ENCODE data around the gene PCDHGB2.
A peak's percentile ranks its signal among the peaks of the same experiment; 100 is the strongest.
"Not testable (repeated sequence)": the region's sequence is repeated elsewhere in the genome, so short reads cannot be mapped to it uniquely, and the experiment has no call there.

The PCDHGB2 gene

DNA sequence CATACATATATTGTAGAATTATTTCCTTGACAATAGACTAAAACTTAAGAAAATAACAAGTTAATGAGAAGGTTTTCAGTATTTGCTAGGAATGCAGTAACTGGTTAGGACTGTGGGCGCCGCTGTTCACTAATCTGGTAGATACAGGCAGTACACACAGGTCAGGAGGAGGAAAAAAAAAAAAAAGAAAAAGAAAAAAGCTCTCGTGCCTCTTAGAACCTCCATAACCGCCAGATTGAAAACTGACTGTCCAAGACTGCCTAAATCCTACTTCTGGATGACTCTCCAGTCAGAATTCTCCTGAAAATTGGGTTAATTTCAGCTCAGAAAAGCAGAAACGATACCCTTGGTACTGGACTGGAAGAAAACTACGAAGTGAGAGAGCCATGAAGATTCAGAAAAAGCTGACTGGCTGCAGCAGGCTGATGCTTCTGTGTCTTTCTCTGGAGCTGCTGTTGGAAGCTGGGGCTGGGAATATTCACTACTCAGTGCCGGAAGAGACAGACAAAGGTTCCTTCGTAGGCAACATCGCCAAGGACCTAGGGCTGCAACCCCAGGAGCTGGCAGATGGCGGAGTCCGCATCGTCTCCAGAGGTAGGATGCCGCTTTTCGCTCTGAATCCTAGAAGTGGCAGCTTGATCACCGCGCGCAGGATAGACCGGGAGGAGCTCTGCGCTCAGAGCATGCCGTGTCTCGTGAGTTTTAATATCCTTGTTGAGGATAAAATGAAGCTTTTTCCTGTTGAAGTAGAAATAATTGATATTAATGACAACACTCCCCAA, 29.3 kb upstream of the PCDHGB2 start, which contains the start of gene PCDHGA1:
Gene PCDHGA1 (plus strand): TSS at position 216 of the 782 bp plus-strand sequence.
- peaks cover 2 to 4% of the 10 kb centered on the region in 2 donors for H3K27me3 ChIP-seq (ENCODE audit: control insufficient read depth in 1 of 2, insufficient read depth in 2 of 2, low read length in 2 of 2)
- peak within 1 kb of the TSS; percentile 7 to 8 for H3K4me3 ChIP-seq (ENCODE audit: low read length in 2 of 2)
- no peak within 1 kb of the TSS for H3K9ac ChIP-seq (ENCODE audit: low read length in 2 of 2)
- no peak within 1 kb of the TSS for H3K27ac ChIP-seq (ENCODE audit: low read length)
- peaks cover 2 to 4% of the 10 kb centered on the region in 2 donors for H3K36me3 ChIP-seq (ENCODE audit: control insufficient read depth in 2 of 2, insufficient read depth in 2 of 2, low read length in 2 of 2)
- peaks cover 40 to 54% of the 10 kb centered on the region in 2 donors for H3K9me3 ChIP-seq (ENCODE audit: control insufficient read depth in 2 of 2, low read length in 2 of 2)
- no peaks in the 10 kb centered on the region for H3K4me1 ChIP-seq (ENCODE audit: control insufficient read depth, insufficient read depth, low read length)

GRCh38 chr5:141332571-141332970, 27.2 kb upstream of the PCDHGB2 start:
- H3K27ac ChIP-seq (ENCODE audit: low read length); H3K27me3 ChIP-seq (ENCODE audit: control insufficient read depth in 1 of 2, insufficient read depth in 2 of 2, low read length in 2 of 2); H3K4me3 ChIP-seq (ENCODE audit: low read length in 2 of 2); H3K4me1 ChIP-seq (ENCODE audit: control insufficient read depth, insufficient read depth, low read length); H3K9ac ChIP-seq (ENCODE audit: low read length in 2 of 2); H3K36me3 ChIP-seq (ENCODE audit: control insufficient read depth in 2 of 2, insufficient read depth in 2 of 2, low read length in 2 of 2): not testable (repeated sequence)
- peaks cover 45 to 49% of the 10 kb centered on the region in 2 donors for H3K9me3 ChIP-seq (ENCODE audit: control insufficient read depth in 2 of 2, low read length in 2 of 2)

GRCh38 chr5:141338538-141339306, 21.1 kb upstream of the PCDHGB2 start, which contains the start of gene PCDHGA2:
Gene PCDHGA2 (plus strand): TSS chr5:141338760.
- H3K4me3 ChIP-seq (ENCODE audit: low read length in 2 of 2) = peak within 1 kb of the TSS; percentile 50 to 60

GRCh38 chr5:141340781-141341354, 18.9 kb upstream of the PCDHGB2 start:
- not testable (repeated sequence) for H3K9ac ChIP-seq (ENCODE audit: low read length in 2 of 2); H3K4me3 ChIP-seq (ENCODE audit: low read length in 2 of 2); H3K36me3 ChIP-seq (ENCODE audit: control insufficient read depth in 2 of 2, insufficient read depth in 2 of 2, low read length in 2 of 2); H3K27ac ChIP-seq (ENCODE audit: low read length); H3K4me1 ChIP-seq (ENCODE audit: control insufficient read depth, insufficient read depth, low read length); H3K27me3 ChIP-seq (ENCODE audit: control insufficient read depth in 1 of 2, insufficient read depth in 2 of 2, low read length in 2 of 2)
- peaks cover 55 to 56% of the 10 kb centered on the region in 2 donors for H3K9me3 ChIP-seq (ENCODE audit: control insufficient read depth in 2 of 2, low read length in 2 of 2)

More at GRCh38 chr5:141338538-141339306, 21.1 kb upstream of the PCDHGB2 start, which contains the start of gene PCDHGA2:
- no peak within 1 kb of the TSS for H3K9ac ChIP-seq (ENCODE audit: low read length in 2 of 2)
- H3K27ac ChIP-seq (ENCODE audit: low read length) = no peak within 1 kb of the TSS
- peaks cover 41 to 50% of the 10 kb centered on the region in 2 donors for H3K9me3 ChIP-seq (ENCODE audit: control insufficient read depth in 2 of 2, low read length in 2 of 2)
- H3K27me3 ChIP-seq (ENCODE audit: control insufficient read depth in 1 of 2, insufficient read depth in 2 of 2, low read length in 2 of 2) = no peaks in the 10 kb centered on the region
- no peaks in the 10 kb centered on the region for H3K36me3 ChIP-seq (ENCODE audit: control insufficient read depth in 2 of 2, insufficient read depth in 2 of 2, low read length in 2 of 2)
- H3K4me1 ChIP-seq (ENCODE audit: control insufficient read depth, insufficient read depth, low read length) = no peaks in the 10 kb centered on the region

GRCh38 chr5:141342773-141343172, 17.0 kb upstream of the PCDHGB2 start:
- H3K27ac ChIP-seq (ENCODE audit: low read length) = no peak overlapping the region
- no peak overlapping the region for H3K9ac ChIP-seq (ENCODE audit: low read length in 2 of 2)
- peaks cover 0 to 4% of the 10 kb centered on the region in 2 donors for H3K27me3 ChIP-seq (ENCODE audit: control insufficient read depth in 1 of 2, insufficient read depth in 2 of 2, low read length in 2 of 2)
- H3K36me3 ChIP-seq (ENCODE audit: control insufficient read depth in 2 of 2, insufficient read depth in 2 of 2, low read length in 2 of 2) = no peaks in the 10 kb centered on the region
- no peak overlapping the region for H3K4me3 ChIP-seq (ENCODE audit: low read length in 2 of 2)
- H3K9me3 ChIP-seq (ENCODE audit: control insufficient read depth in 2 of 2, low read length in 2 of 2) = peaks cover 52 to 59% of the 10 kb centered on the region in 2 donors
- H3K4me1 ChIP-seq (ENCODE audit: control insufficient read depth, insufficient read depth, low read length) = no peaks in the 10 kb centered on the region

DNA sequence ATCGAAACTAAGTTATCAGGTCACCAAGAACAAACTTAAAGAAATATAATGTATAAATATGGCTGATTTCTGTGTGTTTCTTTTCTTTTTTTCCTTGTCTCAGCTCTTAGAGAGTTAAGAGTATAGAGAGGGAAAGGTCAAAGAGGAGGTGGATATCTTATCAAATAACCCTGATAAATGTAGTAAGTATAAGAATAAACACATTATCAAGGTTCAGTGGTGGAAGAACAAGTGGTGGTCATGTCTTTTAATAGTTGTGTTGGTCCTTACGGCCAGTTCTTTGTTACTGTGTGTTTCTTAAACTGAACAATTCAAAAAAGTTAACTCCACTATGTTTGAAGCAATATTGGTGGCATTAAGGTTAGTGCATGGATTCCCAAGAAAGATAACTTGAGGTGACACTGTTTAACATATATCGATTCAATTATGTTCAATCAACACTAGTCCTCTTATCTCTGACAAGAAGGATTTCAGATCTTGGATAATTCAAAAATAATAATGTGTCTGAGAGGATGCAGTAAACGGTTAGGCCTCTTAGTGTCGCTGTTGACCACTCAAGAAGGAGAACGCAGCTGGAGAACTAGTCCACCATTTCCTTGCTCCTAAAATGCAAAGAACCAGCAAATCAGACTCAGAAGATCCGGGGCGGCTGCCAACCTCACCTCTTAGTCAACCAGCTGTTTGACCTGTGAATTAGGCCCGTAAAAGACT, 16.4 kb upstream of the PCDHGB2 start, which contains the start of gene PCDHGA3:
Gene PCDHGA3 (plus strand): TSS at position 588 of the 711 bp plus-strand sequence. CDS start 205 bp downstream, outside the sequence.
- Histone ChIP-seq H3K9me3 (ENCODE audit: control insufficient read depth in 2 of 2, low read length in 2 of 2) (peaks cover 46 to 53% of the 10 kb centered on the region in 2 donors), H3K27me3 (ENCODE audit: control insufficient read depth in 1 of 2, insufficient read depth in 2 of 2, low read length in 2 of 2) (peaks cover 0 to 4% of the 10 kb centered on the region in 2 donors), H3K27ac (ENCODE audit: low read length) (no peak within 1 kb of the TSS), H3K9ac (ENCODE audit: low read length in 2 of 2) (no peak within 1 kb of the TSS), H3K4me3 (ENCODE audit: low read length in 2 of 2) (peak within 1 kb of the TSS in 1 of 2 donors; percentile 54), H3K4me1 (ENCODE audit: control insufficient read depth, insufficient read depth, low read length) (no peaks in the 10 kb centered on the region), H3K36me3 (ENCODE audit: control insufficient read depth in 2 of 2, insufficient read depth in 2 of 2, low read length in 2 of 2) (no peaks in the 10 kb centered on the region)

DNA sequence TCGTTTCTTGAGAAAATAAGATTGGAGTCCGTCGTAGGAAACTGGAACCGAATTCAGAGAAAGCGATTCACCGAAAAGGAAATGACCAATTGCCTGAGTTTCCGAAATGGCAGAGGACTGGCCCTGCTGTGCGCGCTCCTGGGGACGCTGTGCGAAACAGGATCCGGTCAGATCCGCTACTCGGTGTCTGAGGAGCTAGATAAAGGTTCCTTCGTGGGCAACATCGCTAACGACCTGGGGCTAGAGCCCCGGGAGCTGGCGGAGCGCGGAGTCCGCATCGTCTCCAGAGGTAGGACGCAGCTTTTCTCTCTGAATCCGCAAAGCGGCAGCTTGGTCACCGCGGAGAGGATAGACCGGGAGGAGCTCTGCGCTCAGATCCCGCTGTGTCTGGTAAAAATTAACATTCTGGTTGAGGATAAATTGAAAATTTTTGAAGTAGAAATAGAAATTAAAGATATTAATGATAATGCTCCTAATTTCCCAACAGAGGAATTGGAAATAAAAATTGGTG, 15.8 kb upstream of the PCDHGB2 start:
- no peaks in the 10 kb centered on the region for H3K4me1 ChIP-seq (ENCODE audit: control insufficient read depth, insufficient read depth, low read length)

GRCh38 chr5:141345327-141345726, 14.5 kb upstream of the PCDHGB2 start:
- Histone ChIP-seq H3K4me1 (ENCODE audit: control insufficient read depth, insufficient read depth, low read length) (no peaks in the 10 kb centered on the region), H3K36me3 (ENCODE audit: control insufficient read depth in 2 of 2, insufficient read depth in 2 of 2, low read length in 2 of 2) (no peaks in the 10 kb centered on the region), H3K4me3 (ENCODE audit: low read length in 2 of 2) (no peak overlapping the region), H3K27me3 (ENCODE audit: control insufficient read depth in 1 of 2, insufficient read depth in 2 of 2, low read length in 2 of 2) (peaks cover 0 to 4% of the 10 kb centered on the region in 2 donors), H3K9ac (ENCODE audit: low read length in 2 of 2) (no peak overlapping the region), H3K27ac (ENCODE audit: low read length) (no peak overlapping the region), H3K9me3 (ENCODE audit: control insufficient read depth in 2 of 2, low read length in 2 of 2) (peaks cover 36 to 38% of the 10 kb centered on the region in 2 donors)

More for the DNA sequence above, 15.8 kb upstream of the PCDHGB2 start:
- Histone ChIP-seq H3K9ac (ENCODE audit: low read length in 2 of 2) (no peak overlapping the region), H3K27ac (ENCODE audit: low read length) (no peak overlapping the region), H3K4me3 (ENCODE audit: low read length in 2 of 2) (peak overlapping the region in 1 of 2 donors; percentile 54), H3K36me3 (ENCODE audit: control insufficient read depth in 2 of 2, insufficient read depth in 2 of 2, low read length in 2 of 2) (no peaks in the 10 kb centered on the region), H3K9me3 (ENCODE audit: control insufficient read depth in 2 of 2, low read length in 2 of 2) (peaks cover 43 to 46% of the 10 kb centered on the region in 2 donors), H3K27me3 (ENCODE audit: control insufficient read depth in 1 of 2, insufficient read depth in 2 of 2, low read length in 2 of 2) (peaks cover 0 to 4% of the 10 kb centered on the region in 2 donors)

DNA sequence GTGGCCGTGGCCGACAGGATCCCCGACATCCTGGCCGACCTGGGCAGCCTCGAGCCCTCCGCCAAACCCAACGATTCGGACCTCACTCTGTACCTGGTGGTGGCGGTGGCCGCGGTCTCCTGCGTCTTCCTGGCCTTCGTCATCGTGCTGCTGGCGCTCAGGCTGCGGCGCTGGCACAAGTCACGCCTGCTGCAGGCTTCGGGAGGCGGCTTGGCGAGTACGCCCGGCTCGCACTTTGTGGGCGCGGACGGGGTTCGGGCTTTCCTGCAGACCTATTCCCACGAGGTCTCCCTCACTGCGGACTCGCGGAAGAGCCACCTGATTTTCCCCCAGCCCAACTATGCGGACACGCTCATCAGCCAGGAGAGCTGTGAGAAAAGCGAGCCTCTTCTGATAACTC, 13.8 kb upstream of the PCDHGB2 start:
- H3K9ac ChIP-seq (ENCODE audit: low read length in 2 of 2); H3K36me3 ChIP-seq (ENCODE audit: control insufficient read depth in 2 of 2, insufficient read depth in 2 of 2, low read length in 2 of 2); H3K4me3 ChIP-seq (ENCODE audit: low read length in 2 of 2); H3K27me3 ChIP-seq (ENCODE audit: control insufficient read depth in 1 of 2, insufficient read depth in 2 of 2, low read length in 2 of 2); H3K4me1 ChIP-seq (ENCODE audit: control insufficient read depth, insufficient read depth, low read length); H3K27ac ChIP-seq (ENCODE audit: low read length): not testable (repeated sequence)
- H3K9me3 ChIP-seq (ENCODE audit: control insufficient read depth in 2 of 2, low read length in 2 of 2) = peaks cover 38 to 43% of the 10 kb centered on the region in 2 donors
